NCI-H510A treated with DMSO at 0.1 percent for 48 hours (cell line): ENCODE measurements around the gene GPR152.
"Not testable (repeated sequence)": the region's sequence is repeated elsewhere in the genome, so short reads cannot be mapped to it uniquely, and the experiment has no call there.

ENCODE experiments used
- DNase-seq: peaks from one replicate; lab custom pipeline; 2025; lab: John Stamatoyannopoulos, UW

The GPR152 gene

DNA sequence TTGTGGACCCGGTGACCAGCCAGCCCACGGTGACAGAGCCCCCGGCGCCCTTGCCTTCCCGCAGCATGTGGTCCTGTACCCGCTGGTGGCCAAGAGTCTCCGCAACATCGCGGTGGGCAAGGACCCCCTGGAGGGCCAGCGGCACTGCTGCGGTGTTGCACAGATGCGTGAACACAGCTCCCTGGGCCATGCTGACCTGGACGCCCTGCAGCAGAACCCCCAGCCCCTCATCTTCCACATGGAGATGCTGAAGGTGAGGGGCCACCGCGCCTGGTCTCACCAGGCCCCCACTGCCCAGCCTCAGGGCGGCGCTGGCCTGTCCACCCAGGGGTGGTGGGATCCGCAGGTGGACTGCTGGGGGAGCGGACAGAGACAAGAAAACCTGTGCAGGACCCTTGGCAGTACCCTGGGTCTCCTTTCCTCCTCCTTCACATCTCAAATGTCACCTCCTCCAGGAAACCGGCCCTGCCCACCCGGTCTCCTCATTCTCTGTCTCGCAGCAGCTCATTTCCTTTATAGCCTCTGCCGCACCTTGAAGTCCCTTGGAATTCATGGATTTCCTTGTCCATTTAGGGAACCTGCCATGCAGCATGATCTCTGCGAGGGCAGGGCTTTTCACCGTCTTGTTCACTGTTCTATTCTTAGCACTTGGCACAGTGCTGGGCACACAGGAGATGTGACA, 36.8 kb upstream of the GPR152 start:
- no peak for DNase-seq

DNA sequence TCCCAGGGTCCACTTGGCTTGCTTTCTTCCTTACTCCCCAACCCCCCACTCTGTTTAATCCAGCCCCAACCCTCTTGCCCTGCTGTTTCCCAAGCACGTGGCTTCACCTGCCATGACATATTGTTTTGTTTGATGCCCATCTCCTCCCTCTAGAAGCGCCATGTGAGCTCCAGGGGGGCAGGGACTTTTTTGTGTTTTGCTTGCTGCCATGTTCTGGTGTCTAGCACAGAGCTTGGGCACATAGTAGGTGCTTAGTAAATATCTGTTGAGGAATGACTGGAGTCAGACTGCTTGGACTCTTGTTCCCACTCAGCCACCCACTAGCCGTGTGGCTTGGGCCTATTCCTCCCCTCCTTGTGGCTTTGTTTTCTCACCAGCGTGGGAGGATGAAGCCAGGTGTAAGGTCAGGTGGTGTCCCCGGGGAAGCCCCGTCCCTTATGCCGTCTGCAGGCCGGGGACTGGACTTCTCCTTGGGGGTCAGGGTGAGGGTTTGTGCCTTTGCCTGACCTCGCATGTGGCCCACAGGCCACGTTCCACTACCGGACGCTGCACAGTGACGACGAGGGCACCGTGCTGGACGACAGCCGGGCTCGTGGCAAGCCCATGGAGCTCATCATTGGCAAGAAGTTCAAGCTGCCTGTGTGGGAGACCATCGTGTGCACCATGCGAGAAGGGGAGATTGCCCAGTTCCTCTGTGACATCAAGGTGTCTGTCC, 34.1 kb upstream of the GPR152 start:
- no peak for DNase-seq

DNA sequence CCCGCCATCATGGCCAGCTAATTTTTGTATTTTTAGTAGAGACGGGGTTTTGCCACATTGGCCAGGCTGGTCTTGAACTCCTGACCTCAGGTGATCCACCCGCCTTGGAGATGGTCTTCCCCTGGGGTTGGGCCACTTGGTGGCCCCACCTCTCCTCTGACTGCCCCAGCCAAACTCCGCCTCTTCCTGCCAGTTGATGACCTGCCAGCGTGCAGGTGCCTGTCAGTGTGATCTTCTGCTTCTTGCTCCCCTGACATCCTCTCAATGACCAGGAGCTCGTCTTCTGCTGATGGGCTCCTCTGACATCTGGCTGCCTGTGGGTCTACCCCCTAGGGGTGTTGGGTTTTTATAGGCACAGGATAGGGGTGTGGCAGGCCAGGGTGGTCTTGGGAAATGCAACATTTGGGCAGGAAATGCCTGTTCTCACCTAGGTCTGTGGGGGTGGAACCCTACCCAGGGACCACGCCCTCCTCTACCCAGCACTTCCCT, 33.4 kb upstream of the GPR152 start:
- not testable (repeated sequence) for DNase-seq

DNA sequence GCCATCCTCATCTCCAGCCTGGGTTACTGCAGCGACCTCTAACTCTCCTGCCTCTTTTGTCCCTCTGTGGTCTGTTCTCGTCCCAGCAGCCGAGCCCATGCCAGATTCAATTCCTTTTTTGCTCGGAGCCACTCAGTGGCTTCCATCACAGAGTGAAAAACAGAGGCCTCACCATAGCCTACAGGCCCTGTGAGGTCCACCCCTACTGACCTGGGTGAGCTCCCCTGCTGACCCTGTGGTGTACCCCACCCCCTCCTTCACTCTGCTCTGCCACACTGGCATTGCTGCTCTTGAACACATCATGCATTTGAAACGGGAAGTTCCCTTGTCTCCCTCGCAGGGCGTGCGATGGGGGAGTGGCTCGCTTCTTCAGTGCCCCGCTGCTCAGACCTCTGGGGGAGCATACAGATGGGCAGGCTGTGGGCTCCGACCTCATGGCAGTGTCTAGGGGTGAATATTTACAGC, 32.4 kb upstream of the GPR152 start:
- no peak for DNase-seq

DNA sequence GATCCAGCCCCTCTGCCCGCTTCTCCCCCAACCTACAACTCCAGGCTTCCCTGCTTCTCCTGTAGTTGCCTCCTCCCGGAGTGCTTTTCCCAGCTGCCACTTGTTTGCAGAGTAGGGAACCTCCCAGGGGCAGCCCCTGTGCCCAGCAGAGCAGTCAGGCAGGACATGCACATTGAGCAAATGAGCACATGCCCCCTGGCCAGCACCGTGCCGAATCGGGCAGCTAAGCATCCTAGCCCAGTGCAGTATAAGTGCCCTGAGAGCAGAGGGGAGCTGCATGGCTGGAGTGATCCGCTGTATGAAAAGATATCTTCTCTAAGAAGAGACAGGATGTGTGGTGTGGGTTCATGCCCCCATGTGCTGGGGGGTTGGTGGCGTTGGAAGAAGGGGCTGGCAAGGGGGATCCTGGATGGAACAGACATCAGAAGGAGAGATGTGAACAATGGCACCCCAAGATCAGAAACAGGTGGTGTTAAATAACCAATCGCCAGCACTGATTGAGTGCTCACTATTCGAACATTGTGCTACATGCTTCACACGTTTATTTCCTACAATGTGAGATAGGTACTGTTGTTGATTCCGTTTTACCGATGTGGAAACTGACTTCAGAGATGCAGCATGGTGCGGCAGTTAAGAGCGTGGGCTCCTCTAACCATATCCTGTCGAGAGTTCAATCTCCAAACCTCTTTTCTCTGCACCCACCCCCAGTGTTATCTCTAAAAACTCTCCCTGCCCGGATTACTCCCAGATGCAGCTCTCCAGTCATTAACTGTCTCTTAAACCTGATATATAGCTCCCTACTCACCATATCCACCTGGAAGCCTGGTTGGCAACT, 31.5 kb upstream of the GPR152 start:
- DNase-seq, result peak; percentile 15

DNA sequence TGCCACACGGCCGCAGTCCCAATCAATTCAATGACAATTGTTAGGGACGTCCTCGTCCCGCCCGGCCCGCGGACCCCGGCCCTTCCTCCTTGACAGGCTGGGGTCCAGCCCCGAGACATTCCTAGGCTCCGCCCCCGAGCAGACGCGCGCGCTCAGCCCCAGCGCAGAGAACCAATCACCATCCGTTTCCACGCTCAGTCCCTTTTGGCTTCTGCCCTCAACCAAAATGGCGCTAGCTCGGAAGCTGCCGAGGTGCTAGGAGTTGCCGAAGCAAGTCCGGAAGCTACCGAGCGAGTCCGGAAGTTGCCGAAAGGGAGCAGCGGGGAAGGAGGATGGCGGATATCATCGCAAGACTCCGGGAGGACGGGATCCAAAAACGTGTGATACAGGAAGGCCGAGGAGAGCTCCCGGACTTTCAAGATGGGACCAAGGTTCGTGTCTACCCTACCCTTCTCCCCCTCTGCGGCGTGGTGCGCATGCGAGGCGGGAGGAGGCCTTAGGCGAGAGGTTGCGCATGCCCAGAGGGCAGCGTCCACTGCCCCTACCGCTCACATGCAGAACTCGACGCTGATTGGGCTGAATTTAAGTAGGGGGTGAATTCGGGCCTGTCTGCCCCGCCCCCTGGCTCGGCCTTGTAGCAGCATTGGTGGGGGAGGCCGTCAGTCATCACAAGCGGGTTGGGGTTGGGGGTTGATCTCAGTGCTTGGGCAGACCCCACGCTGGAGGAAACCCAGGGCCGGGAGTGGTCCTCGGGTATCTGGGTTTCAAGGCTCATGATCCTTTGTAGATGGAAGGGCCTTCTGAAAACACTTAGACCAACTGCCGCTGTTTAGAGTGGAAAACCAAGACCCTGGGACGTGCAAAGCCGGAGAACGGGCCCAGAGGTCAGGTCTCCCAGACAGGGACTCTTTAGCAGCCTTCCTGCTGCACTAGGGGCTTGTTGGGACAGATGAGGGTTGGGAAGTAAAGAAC, 30.6 kb upstream of the GPR152 start, which contains the start of gene AIP:
Gene AIP, plus strand, starts transcription at position 200 of the 972 bp plus-strand sequence. Its CDS starts 133 bp downstream, at position 333.
- peak; percentile 99 for DNase-seq

DNA sequence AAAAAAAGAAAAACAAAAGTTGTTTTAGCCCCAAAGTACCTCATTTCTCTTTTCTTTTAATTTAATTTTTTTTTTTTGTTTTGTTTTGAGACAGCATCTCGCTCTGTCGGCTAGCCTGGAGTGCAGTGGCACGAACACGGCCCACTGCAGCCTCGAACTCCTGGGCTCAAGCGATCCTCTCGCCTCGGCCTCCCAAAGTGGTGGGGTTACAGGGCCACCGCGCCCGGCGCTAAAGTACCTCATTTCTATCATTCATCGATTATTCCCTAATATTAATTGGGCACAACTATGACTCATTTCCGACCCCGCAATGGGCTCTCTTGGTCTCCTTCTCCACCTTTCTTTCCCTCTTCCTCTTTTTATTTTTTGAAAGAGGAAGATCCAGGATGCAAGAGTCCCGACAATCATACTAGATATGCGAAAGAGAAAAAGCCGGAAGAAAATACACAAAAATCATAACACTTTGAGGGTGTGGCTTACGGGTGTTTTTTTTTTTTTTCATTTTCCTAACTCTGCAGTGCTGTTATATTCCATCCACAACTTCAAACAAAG, 29.8 kb upstream of the GPR152 start:
- no peak for DNase-seq

DNA sequence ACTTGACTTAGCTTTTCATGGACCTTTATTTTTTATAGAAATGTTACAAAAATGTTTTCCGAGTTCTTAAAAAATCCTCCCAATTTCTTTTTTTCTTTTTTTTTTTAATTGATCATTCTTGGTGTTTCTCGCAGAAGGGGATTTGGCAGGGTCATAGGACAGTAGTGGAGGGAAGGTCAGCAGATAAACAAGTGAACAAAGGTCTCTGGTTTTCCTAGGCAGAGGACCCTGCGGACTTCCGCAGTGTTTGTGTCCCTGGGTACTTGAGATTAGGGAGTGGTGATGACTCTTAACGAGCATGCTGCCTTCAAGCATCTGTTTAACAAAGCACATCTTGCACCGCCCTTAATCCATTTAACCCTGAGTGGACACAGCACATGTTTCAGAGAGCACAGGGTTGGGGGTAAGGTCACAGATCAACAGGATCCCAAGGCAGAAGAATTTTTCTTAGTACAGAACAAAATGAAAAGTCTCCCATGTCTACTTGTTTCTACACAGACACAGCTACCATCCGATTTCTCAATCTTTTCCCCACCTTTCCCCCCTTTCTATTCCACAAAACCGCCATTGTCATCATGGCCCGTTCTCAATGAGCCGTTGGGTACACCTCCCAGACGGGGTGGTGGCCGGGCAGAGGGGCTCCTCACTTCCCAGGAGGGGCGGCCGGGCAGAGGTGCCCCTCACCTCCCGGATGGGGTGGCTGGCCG, 25.0 kb upstream of the GPR152 start:
- DNase-seq, result not testable (repeated sequence)

DNA sequence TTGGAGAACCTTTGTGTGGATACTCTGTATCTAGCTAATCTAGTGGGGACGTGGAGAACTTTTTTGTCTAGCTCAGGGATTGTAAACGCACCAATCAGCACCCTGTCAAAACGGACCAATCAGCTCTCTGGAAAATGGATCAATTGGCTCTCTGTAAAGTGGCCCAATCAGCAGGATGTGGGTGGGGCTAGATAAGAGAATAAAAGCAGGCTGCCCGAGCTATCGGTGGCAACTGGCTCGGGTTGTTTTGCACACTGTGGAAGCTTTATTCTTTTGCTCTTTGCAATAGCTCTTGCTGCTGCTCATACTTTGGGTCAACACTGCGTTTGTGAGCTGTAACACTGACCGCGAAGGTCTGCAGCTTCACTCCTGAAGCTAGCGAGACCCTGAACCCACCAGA, 24.2 kb upstream of the GPR152 start:
- not testable (repeated sequence) for DNase-seq

DNA sequence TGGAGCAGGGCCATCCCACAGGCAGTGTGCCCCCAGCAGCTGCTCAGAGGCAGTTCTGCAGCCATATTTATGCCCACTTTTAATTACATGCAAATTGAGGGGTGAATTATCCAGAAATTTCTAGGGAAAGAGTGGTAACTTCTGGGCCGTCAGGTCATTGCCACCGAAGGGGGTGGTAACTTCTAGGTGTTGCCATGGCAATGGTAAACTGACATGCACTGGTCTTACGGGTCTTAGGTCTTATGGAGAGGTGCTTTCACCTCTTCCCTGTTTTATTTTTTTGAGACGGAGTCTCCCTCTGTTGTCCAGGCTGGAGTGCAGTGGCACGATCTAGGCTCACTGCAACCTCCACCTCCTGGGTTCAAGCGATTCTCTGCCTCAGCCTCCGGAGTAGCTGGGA, 20.4 kb upstream of the GPR152 start:
- no peak for DNase-seq

DNA sequence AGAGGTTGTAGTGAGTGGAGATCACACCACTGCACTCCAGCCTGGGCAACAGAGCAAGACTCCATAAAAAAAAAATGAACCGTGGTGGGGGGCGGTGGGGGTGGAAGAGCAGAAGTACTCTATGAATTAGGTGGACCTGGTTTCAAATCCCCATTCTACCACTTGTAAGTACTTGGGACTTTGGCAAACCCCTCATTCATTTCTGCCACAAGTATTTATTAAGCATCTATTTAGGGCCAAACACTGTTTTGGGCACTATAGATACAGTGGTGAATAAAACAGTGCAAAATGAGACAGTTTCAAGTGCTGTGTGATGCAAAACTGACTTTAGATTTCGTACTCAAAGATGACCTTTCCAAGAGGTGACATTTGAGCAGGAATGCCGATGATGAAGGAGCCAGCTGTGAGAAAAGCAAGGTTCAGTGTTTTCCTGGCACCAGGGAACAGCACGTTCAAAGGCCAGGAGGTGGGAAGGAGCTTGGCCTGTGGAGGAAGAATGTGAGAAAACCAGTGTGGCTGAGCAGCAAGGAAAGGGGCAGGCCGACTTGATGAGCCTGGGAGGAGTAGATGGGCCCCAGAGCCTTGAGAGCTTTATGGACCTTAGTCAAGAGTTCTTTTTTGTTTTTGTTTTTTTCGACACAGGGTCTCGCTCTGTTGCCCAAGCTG, 17.9 kb upstream of the GPR152 start:
- DNase-seq, result no peak

DNA sequence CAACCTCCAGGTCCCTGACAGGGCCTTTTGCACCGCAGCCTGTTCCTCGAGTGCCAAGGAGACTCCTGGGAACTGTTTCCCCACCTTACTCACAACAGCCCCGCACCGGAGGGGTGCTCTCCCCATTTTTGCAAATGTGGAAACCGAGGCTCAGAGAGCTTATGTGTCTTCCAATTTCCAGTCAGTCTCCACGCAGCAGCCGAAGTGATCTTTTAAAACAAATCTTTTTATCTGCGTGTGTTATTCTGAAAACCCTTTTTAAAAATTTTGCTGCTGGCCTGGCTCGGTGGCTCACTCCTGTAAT, 16.9 kb upstream of the GPR152 start:
- DNase-seq, result no peak

DNA sequence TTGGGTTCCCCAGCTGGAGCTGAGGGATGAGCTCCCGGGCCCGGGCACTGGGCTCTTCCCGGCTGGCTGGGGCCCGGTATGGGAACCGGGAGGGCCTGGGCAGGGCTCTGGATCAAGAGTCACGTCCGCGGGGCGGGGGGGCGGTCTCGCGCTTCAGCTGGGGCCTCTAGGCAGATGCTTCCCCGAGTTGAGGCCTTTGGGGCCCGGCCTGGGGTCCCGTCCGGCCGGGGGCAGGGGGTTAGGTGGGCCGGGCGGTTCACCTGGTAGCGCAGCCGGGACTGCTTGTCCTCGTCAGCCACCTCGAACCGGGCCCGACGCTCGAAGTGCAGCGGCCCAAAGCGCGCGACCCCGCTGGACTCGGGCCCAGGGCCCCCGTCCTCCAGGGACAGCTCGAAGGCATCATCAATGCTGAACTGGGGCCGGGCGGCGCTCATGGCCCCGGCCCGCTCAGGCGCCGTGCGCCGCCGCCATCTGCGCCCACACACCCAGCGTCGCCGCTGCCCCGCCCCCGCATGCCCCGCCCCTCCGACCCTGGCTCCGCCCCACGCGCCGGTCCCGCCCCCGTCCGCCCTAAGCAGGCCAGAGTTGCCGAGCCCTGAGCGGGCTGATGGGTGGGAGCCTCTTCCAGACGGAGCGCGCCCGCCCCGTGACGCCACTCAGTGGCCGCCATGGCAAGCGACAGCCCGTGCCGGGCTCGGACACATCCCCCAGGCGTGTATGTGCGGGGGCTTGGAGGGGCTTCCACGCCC, 16.4 kb upstream of the GPR152 start, which contains the start of gene TMEM134:
Gene TMEM134, minus strand, starts transcription at position 493 of the 749 bp plus-strand sequence. Its CDS starts 59 bp downstream, at position 434.
- DNase-seq, result peak; percentile 90

DNA sequence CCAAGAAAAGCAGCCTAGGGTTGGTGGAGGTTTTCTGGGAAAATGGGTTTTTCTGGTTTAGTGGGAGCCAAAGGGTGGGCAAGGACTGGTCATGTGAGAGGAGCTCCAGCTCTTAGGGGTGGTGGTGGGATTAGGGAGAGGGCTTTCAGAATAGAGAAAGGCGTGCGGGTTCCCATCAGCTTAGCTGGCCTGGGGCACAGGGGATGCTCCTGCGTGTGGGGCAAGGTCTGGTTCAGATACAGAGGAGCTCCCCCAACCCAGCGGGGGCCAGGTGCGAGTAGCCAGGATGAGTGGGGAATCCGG, 15.9 kb upstream of the GPR152 start:
- no peak for DNase-seq

DNA sequence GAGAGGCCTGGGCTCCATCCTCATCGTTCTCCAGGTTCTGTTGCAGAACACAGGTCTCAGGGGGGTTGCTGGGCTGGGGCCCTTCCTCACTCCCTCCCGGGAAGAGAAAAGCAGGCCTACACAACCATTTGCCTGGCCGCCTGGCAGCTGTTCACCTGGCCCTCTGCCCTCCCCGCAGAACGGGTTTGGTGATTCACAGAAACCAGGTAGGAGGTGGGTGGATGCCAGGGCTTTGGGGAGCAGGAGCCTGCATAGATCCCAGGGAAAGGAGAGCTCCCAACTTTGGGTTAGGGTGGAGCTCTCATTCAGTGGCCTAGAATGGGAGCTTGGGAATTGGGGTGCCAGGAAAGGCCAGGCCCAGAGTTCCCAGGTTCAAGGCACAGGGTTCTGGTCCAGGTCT, 15.5 kb upstream of the GPR152 start:
- peak; percentile 38 for DNase-seq

DNA sequence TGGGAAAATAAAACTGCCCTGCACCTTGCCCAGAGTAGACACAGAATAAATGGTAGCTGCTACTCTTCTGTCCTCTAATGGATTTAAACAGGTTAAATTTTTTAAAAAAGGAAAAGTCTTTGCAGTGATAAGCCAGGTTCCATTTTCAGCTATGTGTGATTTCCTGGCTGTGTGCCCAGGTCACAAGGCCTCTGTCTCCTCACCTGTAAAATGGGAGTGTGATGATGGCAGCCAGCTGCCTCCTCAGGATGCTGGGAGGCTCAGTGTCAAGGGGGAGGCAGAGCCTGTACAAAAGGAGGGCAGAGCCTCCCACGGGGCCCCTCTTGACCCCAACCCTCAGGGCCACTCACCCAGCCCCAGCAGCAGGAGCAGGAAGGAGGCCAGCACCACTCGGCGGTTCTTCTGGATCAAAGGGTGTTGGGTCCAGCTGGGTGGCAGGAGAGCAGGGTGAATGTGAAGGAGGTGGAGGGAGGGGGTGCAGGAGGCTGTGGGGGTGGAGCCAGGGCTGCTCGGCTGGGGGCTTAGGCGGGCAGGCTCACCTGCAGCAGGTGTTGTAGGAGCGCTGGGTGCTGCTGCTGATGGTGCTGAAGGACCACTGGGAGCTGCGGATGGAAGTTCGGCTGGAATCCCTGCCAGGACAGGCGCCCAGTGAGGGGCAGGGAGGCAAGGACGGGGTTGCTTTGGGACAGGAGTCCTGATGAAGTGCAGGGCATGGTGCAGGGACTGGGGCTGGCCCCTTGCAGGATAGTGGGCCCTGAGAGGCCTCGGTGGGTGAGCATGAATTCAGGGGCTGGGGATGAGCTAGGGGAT, 14.6 kb upstream of the GPR152 start:
- DNase-seq, result peak; percentile 19

DNA sequence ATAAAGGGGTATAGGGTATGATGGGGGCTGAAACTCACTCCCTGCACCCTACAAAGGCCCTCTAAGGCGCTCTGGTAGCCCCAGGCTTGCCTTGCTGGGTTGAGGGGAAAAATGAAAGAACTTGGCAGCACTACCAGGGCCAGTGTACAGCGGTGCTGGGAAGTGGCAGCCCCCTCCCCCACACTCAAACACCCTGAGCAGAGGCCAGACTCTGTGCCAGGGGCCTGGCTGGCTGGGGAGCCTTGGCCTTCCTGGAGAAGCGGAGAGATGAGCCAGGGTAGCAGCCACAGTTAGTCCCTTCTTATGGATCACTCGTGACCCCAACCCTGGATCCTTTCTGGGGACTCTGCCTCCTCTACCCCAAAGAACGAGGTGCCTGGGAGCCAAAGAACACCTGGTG, 13.8 kb upstream of the GPR152 start:
- no peak for DNase-seq

DNA sequence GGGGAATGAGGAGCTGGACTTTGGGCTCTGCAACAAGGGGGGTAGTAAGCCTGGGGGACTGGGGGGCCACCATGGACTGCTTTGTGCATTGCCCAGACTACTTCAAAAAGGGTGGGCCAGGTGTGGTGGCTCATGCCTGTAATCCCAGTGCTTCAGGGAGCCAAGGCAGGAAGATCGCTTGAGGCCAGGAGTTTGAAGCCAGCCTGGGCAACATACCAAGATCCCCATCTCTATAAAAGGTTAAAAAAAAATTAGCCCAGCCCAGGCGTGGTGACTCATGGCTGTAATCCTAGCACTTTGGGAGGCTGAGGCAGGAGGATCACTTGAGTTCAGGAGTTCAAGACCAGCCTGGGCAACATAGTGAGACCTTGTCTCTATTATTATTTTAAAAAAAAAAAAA, 13.0 kb upstream of the GPR152 start:
- not testable (repeated sequence) for DNase-seq

DNA sequence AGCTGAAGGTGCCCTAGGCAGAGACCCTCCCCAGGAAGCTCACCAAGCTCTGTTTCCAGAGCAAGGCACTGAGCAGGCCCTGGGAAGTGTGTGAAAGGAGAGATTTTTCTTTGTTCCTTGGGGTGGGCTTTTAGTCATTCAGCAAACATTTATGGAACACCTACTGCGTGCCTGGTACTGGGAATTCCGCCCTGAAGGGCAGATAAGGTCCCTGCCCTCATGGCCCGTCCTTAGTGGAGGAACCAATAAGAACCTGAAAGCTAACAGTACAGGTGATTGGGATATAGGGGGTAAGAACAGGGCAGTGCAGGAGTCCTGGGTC, 12.6 kb upstream of the GPR152 start:
- DNase-seq, result no peak
